Aorta (tissue), 5 donors: Measurements from ENCODE around the gene ANO5. TPM values are rescaled to one million over a fixed set of nuclear protein-coding genes. Genes with fewer than 3 reads are reported as not detected.

Experiments
- ATAC-seq: fragments of 200-7000 bp; cut with Tn5 transposase; one replicate; pipeline ENCODE4 v1.9.1; 2022; ENCODE audit warnings: moderate library complexity; ENCODE audit not compliant: low FRiP score
- DNase-seq, 2 donors: peaks; one replicate each; pipeline ENCODE4 v3.0.0-alpha.2; 2020
- H3K27ac ChIP-seq, 2 donors: one replicate each; pipeline ENCODE4 v1.5.1; 2013; ENCODE audit warnings: low read length in 2 of 2, mild to moderate bottlenecking in 2 of 2, moderate library complexity in 2 of 2, control low read depth in 1 of 2, inconsistent platforms in 1 of 2, low read depth in 1 of 2
- H3K27me3 ChIP-seq, 2 donors: one replicate each; pipeline ENCODE4 v1.6.1; 2013; ENCODE audit warnings: control low read depth in 1 of 2, low read length in 1 of 2, mild to moderate bottlenecking in 1 of 2, moderate library complexity in 1 of 2; ENCODE audit not compliant: insufficient read depth in 2 of 2, control insufficient read depth in 1 of 2
- H3K36me3 ChIP-seq, 2 donors: one replicate each; pipeline ENCODE4 v1.6.1; 2013; ENCODE audit warnings: control low read depth in 1 of 2, low read length in 1 of 2, mild to moderate bottlenecking in 1 of 2; ENCODE audit not compliant: insufficient read depth in 2 of 2, control insufficient read depth in 1 of 2
- H3K4me1 ChIP-seq, 2 donors: one replicate each; pipeline ENCODE4 v1.6.1; 2013; ENCODE audit warnings: low read length in 2 of 2, control low read depth in 1 of 2, mild to moderate bottlenecking in 1 of 2, moderate library complexity in 1 of 2; ENCODE audit not compliant: insufficient read depth in 2 of 2, control insufficient read depth in 1 of 2
- H3K4me3 ChIP-seq, 2 donors: one replicate each; pipeline ENCODE4 v1.5.1; 2013; ENCODE audit warnings: low read length in 2 of 2, control low read depth in 1 of 2, mild to moderate bottlenecking in 1 of 2
- H3K9me3 ChIP-seq: one replicate; pipeline ENCODE4 v1.6.1; 2013; ENCODE audit warnings: mild to moderate bottlenecking, low read length; ENCODE audit not compliant: control insufficient read depth
- WGBS, 2 donors: extraction: QIAGEN DNeasy Blood & Tissue Kit; methylation state at CpG; one replicate each; pipeline ENCODE4 v1.1.7; 2013; 5-methylcytosine and 5-hydroxymethylcytosine counted together
- intact Hi-C, 2 donors: fragments of 100-400 bp; cut with DNase I; formaldehyde crosslinking; loops; one replicate each; pipeline versions ENCODE4 v1.14.2 to v1.15.0; 2022
- polyA plus RNA-seq, 2 donors: library from polyadenylated mRNA; stranded (reverse); fragments of 200-250 nt; gene quantifications; one replicate each; pipeline ENCODE4 v1.2.3, GENCODE V29; 2013
- total RNA-seq, 2 donors: library from RNA; stranded (reverse); fragmentation: NEBNext Ultra II Directional; extraction: Animal tissue kit (Norgen Biotek cat#: 25700); gene quantifications; one replicate each; pipeline ENCODE4 v1.2.1, GENCODE V29; 2021
- donor health status: healthy with polysubstance abuse.
- donor health status: Bipolar disorder and iron deficiency.
- donor health status: DM: no; HTN: no; CAD: no.
- donor health status: DM: no; HTN: no; CAD: no.
- donor health status: DM: yes; HTN: yes; CAD: no.

The ANO5 gene
- total and polyA plus RNA-seq, 4 donors: 0.72 to 3.6 (median 1.6) TPM

DNA sequence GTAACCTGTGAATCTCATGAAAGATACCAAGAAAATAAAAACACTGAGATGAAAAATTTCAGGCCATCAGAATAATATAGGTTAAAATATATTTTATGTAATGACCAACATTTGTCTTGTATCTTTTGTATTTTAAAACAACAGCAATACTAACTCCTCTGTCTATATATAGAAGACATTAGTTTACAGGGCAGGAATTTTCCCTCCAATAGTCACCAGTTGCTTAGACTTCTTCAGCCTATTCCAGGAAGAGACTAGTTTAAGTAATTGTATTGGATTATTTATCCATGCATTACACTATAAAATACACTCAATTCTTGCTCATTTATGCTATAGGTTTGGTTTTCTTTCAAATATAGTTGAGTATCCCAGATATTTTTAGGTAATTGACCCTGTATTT lies 24.1 kb downstream of the ANO5 start:
- Histone ChIP-seq H3K4me3 (no peak overlapping the region), H3K27me3 (no peaks in the 10 kb centered on the region), H3K27ac (no peak overlapping the region), H3K4me1 (no peaks in the 10 kb centered on the region), H3K9me3 (no peaks in the 10 kb centered on the region), H3K36me3 (no peaks in the 10 kb centered on the region)
- DNase-seq (no peak), ATAC-seq (no peak)
- intact Hi-C loops: no loop called here

GRCh38 chr11:22221143-22221542 lies 28.3 kb downstream of the ANO5 start:
- ATAC-seq: no peak
- Histone ChIP-seq H3K27ac (no peak overlapping the region), H3K4me3 (no peak overlapping the region), H3K9me3 (no peaks in the 10 kb centered on the region), H3K4me1 (no peaks in the 10 kb centered on the region), H3K36me3 (peaks cover 0 to 1% of the 10 kb centered on the region in 2 donors), H3K27me3 (no peaks in the 10 kb centered on the region)
- 94 to 96% methylated on average over 3 of the region's 3 CpGs for WGBS, 2 donors
- no peak for DNase-seq
- intact Hi-C loops: no loop called here

GRCh38 chr11:22225190-22225589 lies 32.3 kb downstream of the ANO5 start:
- H3K4me1 ChIP-seq: no peaks in the 10 kb centered on the region
- intact Hi-C loops: no loop called here
- H3K27ac ChIP-seq: no peak overlapping the region
- ATAC-seq (no peak), DNase-seq (no peak)
- 86 to 89% methylated on average over 4 of the region's 4 CpGs for WGBS, 2 donors
- no peak overlapping the region for H3K4me3 ChIP-seq
- H3K27me3 ChIP-seq: no peaks in the 10 kb centered on the region
- peaks cover 0 to 1% of the 10 kb centered on the region in 2 donors for H3K36me3 ChIP-seq
- no peaks in the 10 kb centered on the region for H3K9me3 ChIP-seq

DNA sequence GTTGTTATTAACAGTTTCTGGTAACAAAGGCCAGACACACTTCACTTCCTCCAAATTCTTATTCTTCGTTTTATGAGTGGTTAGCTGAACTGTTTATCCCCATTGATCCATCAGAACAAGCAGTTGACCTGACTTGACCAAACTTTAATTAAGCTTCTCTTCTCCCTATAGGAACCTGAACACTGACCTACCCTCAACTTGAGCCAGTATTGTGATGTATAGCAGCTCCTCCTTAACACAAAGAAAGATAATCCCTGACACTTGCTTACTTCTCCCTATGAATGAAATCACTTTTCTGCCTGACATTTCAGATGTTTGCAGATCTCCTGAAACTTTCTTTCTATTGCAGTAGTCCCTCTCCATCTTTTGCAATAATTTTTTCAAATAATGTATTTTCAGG lies 41.9 kb downstream of the ANO5 start:
- WGBS, 2 donors: 59 to 64% methylated on average over 1 of the region's 1 CpG
- Histone ChIP-seq H3K9me3 (no peaks in the 10 kb centered on the region), H3K4me3 (no peak overlapping the region), H3K27me3 (no peaks in the 10 kb centered on the region), H3K27ac (no peak overlapping the region), H3K36me3 (no peaks in the 10 kb centered on the region), H3K4me1 (no peaks in the 10 kb centered on the region)
- intact Hi-C loops: no loop called here
- DNase-seq (no peak), ATAC-seq (no peak)

DNA sequence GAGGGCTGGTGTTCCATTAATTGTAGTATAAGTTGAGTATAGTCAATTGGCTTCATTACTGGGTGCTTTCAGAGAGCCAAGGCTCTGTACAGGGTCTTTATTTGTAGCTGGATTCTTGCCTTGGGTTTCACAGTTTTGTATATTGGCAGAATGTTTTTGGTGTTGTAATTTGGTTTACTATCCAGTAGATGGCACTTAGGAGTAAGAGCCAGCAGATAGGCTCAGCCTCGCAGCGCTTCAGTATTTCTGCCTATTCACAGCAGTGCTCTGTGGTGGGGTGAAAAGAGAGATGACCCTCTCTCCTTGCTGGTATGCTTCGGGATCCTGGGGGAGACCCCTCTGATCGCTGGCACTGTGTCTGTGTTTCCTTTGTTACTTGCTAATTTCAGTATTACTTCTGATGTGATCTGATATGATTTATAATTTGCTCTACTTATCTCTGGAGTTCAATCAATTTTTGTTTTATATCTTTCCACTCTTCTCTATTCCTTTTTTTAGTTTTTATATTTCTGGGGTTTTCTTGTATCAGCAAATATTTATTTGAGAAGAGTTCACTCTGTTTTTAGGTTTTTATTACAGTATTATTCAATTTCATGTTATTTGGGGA lies 52.2 kb downstream of the ANO5 start:
- peak; percentile 71 for ATAC-seq
- Histone ChIP-seq H3K4me1 (no peaks in the 10 kb centered on the region), H3K27me3 (no peaks in the 10 kb centered on the region), H3K27ac (no peak overlapping the region), H3K36me3 (no peaks in the 10 kb centered on the region), H3K9me3 (no peaks in the 10 kb centered on the region), H3K4me3 (no peak overlapping the region)
- 10 to 12% methylated on average over 4 of the region's 4 CpGs for WGBS, 2 donors
- intact Hi-C loops: no loop called here
- DNase-seq: peak; percentile 37 to 56

DNA sequence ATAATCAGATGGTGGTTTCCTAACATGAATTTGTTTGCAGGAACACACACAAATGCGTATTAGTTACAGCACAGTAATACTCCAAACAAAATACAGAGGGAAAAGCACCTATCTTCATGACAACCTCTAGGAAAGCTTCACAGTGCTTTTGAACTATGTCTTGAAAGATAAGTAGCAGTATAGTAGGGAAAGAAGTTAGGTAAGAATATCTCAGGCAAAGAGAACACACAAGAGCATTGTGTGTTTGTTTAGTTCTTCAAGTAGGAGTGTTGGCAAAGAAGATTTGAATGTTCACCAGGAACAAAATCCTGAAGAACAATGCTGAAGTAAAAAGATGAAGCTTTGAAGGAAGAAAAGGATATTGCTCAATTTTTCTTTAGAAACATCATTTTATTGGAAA lies 54.1 kb downstream of the ANO5 start:
- intact Hi-C loops: no loop called here
- whole genome bisulfite sequencing, 2 donors: 92% methylated on average over 1 of the region's 1 CpG
- Histone ChIP-seq H3K4me3 (no peak overlapping the region), H3K4me1 (no peaks in the 10 kb centered on the region), H3K36me3 (peaks cover 0 to 2% of the 10 kb centered on the region in 2 donors), H3K9me3 (no peaks in the 10 kb centered on the region), H3K27ac (no peak overlapping the region), H3K27me3 (no peaks in the 10 kb centered on the region)
- ATAC-seq (no peak), DNase-seq (no peak)

- peaks cover 0 to 2% of the 10 kb centered on the region in 2 donors for H3K36me3 ChIP-seq
- H3K4me1 ChIP-seq: no peaks in the 10 kb centered on the region
- no peak overlapping the region for H3K27ac ChIP-seq
- no peaks in the 10 kb centered on the region for H3K9me3 ChIP-seq
- WGBS, 2 donors: 86 to 89% methylated on average over 1 of the region's 1 CpG
- DNase-seq: no peak
- intact Hi-C loops: no loop called here
- no peak overlapping the region for H3K4me3 ChIP-seq
- no peaks in the 10 kb centered on the region for H3K27me3 ChIP-seq
- ATAC-seq: no peak
Observed at GRCh38 chr11:22249871-22250270, 57.0 kb downstream of the ANO5 start.

DNA sequence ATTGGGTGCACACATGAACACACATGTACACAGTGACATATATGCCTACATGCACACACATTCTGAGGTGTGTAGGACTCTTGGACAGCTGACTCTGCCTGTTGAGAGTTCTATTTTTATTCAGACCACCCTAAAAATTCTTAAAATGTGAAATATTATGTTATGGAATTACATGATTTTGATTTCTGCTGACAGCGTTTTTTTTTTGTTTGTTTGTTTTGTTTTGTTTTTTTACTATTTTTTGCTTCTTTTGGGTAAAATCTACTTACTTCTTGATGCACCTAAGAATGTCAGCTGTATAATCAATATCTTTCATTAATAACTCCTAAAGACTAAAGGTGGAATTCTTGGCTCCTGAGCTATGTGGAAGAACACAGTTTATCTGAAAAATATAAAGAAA lies 64.0 kb downstream of the ANO5 start:
- WGBS, 2 donors: 88 to 89% methylated on average over 1 of the region's 1 CpG
- Histone ChIP-seq H3K36me3 (peaks cover 0 to 2% of the 10 kb centered on the region in 2 donors), H3K4me3 (no peak overlapping the region), H3K9me3 (no peaks in the 10 kb centered on the region), H3K27me3 (no peaks in the 10 kb centered on the region), H3K27ac (no peak overlapping the region), H3K4me1 (no peaks in the 10 kb centered on the region)
- no peak for DNase-seq
- intact Hi-C loops: no loop called here
- no peak for ATAC-seq

- DNase-seq (no peak), ATAC-seq (no peak)
- Histone ChIP-seq H3K9me3 (no peaks in the 10 kb centered on the region), H3K4me3 (no peak overlapping the region), H3K4me1 (no peaks in the 10 kb centered on the region), H3K27me3 (no peaks in the 10 kb centered on the region), H3K36me3 (no peaks in the 10 kb centered on the region), H3K27ac (no peak overlapping the region)
- intact Hi-C loops: no loop called here
- WGBS, 2 donors: 97 to 100% methylated on average over 2 of the region's 2 CpGs
Observed at GRCh38 chr11:22263613-22264012, 70.7 kb downstream of the ANO5 start.
